Measurements from ENCODE around the gene GCM1.

- TF ChIP-seq CTCF (IDR thresholded peaks at IDR 0.05; ENCODE audit: low read depth, low read length): no peak
- no peak for TF ChIP-seq MAX (IDR thresholded peaks at IDR 0.05; ENCODE audit: low read depth, low read length)
Observed at GRCh38 chr6:53115741-53116140, 32.9 kb downstream of the GCM1 start.

Measured in NB4 (cell line).